Left ventricle myocardium inferior (tissue), 1 donor: Measurements from ENCODE around the gene R3HDM4. TPM values are rescaled to one million over a fixed set of nuclear protein-coding genes. Genes with fewer than 3 reads are reported as not detected.

Experiments
- DNase-seq: peaks from one replicate; pipeline ENCODE4 v3.0.0-alpha.2; 2020
- H3K27ac ChIP-seq: fragments of 200-600 bp; replicated peaks from 2 replicates; pipeline ENCODE4 v1.8.0; 2021
- H3K27me3 ChIP-seq: fragments of 200-600 bp; 2 replicates; pipeline ENCODE4 v1.8.0; 2021; ENCODE audit warnings: low read depth
- H3K36me3 ChIP-seq: fragments of 200-600 bp; 2 replicates; pipeline ENCODE4 v1.8.0; 2021
- H3K4me1 ChIP-seq: fragments of 200-600 bp; 2 replicates; pipeline ENCODE4 v1.8.0; 2021
- H3K4me3 ChIP-seq: fragments of 200-600 bp; 2 replicates; pipeline ENCODE4 v1.8.0; 2021; ENCODE audit warnings: mild to moderate bottlenecking, moderate library complexity
- H3K9me3 ChIP-seq: fragments of 200-600 bp; replicated peaks from 2 replicates; pipeline ENCODE4 v1.8.0; 2021
- intact Hi-C: fragments of 100-400 bp; cut with micrococcal nuclease; formaldehyde crosslinking; loops from one replicate; pipeline ENCODE4 v1.11.0; 2022
- total RNA-seq: library from RNA; stranded (reverse); fragmentation: NEBNext Ultra II Directional; extraction: Animal tissue kit (Norgen Biotek cat#: 25700); gene quantifications from one replicate; pipeline ENCODE4 v1.2.1, GENCODE V29; 2021
- TF ChIP-seq, protein P1 (sequence below): fragments of 200-600 bp; IDR thresholded peaks from 2 replicates; pipeline ENCODE4 v1.8.0; 2021; ENCODE audit warnings: antibody characterized with exemption, mild to moderate bottlenecking, borderline replicate concordance
- donor health status: DM: no; HTN: yes; CAD: no; lungs with severe emphysema.

Gene R3HDM4
- total RNA-seq, 1 donor from 2014 or later, result 21.6 TPM

DNA sequence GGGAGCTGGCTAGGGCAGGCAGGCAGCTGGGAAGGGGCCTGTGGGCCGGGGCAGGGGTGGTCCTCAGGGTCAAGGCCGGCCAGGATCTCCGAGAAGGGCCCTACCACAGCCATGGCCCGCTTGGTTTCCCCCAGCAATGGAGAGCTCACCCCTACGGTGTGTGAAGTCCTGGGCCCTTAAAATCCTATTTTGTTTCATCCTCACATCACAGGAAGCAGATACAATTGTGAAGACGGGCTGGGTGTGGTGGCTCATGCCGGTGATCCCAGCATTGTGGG, 11.0 kb downstream of the R3HDM4 start:
- DNase-seq, result no peak
- TF ChIP-seq, protein P1, sequence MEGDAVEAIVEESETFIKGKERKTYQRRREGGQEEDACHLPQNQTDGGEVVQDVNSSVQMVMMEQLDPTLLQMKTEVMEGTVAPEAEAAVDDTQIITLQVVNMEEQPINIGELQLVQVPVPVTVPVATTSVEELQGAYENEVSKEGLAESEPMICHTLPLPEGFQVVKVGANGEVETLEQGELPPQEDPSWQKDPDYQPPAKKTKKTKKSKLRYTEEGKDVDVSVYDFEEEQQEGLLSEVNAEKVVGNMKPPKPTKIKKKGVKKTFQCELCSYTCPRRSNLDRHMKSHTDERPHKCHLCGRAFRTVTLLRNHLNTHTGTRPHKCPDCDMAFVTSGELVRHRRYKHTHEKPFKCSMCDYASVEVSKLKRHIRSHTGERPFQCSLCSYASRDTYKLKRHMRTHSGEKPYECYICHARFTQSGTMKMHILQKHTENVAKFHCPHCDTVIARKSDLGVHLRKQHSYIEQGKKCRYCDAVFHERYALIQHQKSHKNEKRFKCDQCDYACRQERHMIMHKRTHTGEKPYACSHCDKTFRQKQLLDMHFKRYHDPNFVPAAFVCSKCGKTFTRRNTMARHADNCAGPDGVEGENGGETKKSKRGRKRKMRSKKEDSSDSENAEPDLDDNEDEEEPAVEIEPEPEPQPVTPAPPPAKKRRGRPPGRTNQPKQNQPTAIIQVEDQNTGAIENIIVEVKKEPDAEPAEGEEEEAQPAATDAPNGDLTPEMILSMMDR, result no peak
- intact Hi-C loops, result no loop called here

GRCh38 chr19:901216-902092, 11.6 kb downstream of the R3HDM4 start:
- no peak for DNase-seq
- Histone ChIP-seq H3K36me3 (peaks cover 30% of the 10 kb centered on the region), H3K27me3 (no peaks in the 10 kb centered on the region), H3K4me1 (no peaks in the 10 kb centered on the region), H3K27ac (no peak overlapping the region), H3K9me3 (no peaks in the 10 kb centered on the region), H3K4me3 (no peak overlapping the region)
- TF ChIP-seq, protein P1, result no peak
- intact Hi-C loops, result no loop called here

More for the DNA sequence above, 11.0 kb downstream of the R3HDM4 start:
- no peak overlapping the region for H3K4me3 ChIP-seq
- H3K9me3 ChIP-seq, result no peaks in the 10 kb centered on the region
- H3K4me1 ChIP-seq, result no peaks in the 10 kb centered on the region
- peaks cover 26% of the 10 kb centered on the region for H3K36me3 ChIP-seq
- no peak overlapping the region for H3K27ac ChIP-seq
- H3K27me3 ChIP-seq, result no peaks in the 10 kb centered on the region

GRCh38 chr19:900302-901111, 12.5 kb downstream of the R3HDM4 start:
- H3K4me1 ChIP-seq, result no peaks in the 10 kb centered on the region
- peaks cover 30% of the 10 kb centered on the region for H3K36me3 ChIP-seq
- TF ChIP-seq, protein P1, result no peak
- intact Hi-C loops, result no loop called here
- H3K27ac ChIP-seq, result no peak overlapping the region
- no peaks in the 10 kb centered on the region for H3K27me3 ChIP-seq
- DNase-seq, result no peak
- H3K9me3 ChIP-seq, result no peaks in the 10 kb centered on the region
- H3K4me3 ChIP-seq, result no peak overlapping the region

DNA sequence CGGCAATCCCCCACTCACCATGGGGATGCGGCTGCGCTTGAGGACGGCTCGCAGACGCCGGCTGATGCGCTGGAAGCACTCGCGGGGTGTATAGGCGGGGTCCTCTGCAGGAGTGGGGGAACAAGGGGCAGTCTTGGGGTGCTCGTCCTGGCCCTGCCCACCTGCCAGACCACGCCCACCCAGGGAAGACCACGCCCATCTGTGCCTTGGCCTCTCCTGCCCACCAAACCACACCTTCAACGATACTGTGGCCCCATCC, 13.0 kb downstream of the R3HDM4 start:
- Histone ChIP-seq H3K27ac (no peak overlapping the region), H3K4me1 (no peaks in the 10 kb centered on the region), H3K27me3 (no peaks in the 10 kb centered on the region), H3K9me3 (no peaks in the 10 kb centered on the region), H3K4me3 (no peak overlapping the region), H3K36me3 (peaks cover 30% of the 10 kb centered on the region)
- TF ChIP-seq, protein P1, result no peak
- no peak for DNase-seq
- intact Hi-C loops, result no loop called here

DNA sequence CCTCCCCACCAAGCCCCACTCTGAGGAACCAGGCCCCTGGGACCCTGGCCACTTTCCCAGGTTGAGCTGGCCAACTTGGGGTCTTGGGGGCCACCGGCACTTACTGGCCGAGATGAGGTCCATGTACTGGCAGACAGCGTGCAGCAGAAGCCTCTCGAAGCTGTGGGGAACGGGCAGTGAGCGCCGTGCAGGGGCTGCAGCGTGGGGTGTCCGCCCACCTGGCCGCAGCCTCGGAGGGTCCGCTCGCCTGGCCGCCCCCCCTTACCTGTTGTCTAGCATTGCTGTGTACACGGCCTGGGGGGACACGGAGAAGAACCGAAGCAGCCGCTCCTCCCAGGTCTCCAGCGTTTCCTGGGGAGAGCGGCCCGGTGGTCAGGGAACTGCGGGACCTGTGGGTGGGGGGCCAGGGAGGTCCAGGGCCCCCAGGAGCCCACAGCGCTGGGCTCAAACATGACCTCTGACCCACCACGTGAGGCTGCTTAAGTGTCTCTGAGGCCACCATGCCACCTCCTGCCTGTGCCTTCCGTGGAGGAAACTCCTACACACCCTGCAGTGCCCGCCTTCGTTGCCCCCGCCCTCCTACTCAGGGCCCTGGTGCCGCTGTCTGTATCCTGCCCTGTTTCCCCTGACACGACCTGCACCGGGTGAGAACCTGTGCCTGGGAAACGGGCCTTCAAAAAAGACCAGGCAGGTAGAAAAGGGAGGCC, 13.5 kb downstream of the R3HDM4 start:
- Histone ChIP-seq H3K27me3 (no peaks in the 10 kb centered on the region), H3K4me3 (no peak overlapping the region), H3K4me1 (no peaks in the 10 kb centered on the region), H3K9me3 (no peaks in the 10 kb centered on the region), H3K36me3 (peaks cover 30% of the 10 kb centered on the region), H3K27ac (no peak overlapping the region)
- intact Hi-C loops, result no loop called here
- TF ChIP-seq, protein P1, result no peak
- DNase-seq, result no peak
